Esophagus squamous epithelium (tissue), 4 donors: ENCODE results near the gene AGAP5.

Source experiments
- POLR2A ChIP-seq, 4 donors: fragments of 450-650 bp; IDR thresholded peaks; one replicate each; pipeline ENCODE4 v1.6.1; 2017; ENCODE audit warnings: antibody characterized with exemption in 4 of 4, mild to moderate bottlenecking in 4 of 4, moderate library complexity in 3 of 4
- TF ChIP-seq, protein P1 (sequence below), 6 experiments: fragments of 450-650 bp in 4 of 6; fragments of 200-600 bp in 2 of 6; sonication (generic) in 2 of 6; IDR thresholded peaks; one replicate each; pipeline ENCODE4 v1.5.1; 2016 to 2019; ENCODE audit warnings: antibody characterized with exemption in 6 of 6, mild to moderate bottlenecking in 4 of 6, moderate library complexity in 4 of 6

DNA sequence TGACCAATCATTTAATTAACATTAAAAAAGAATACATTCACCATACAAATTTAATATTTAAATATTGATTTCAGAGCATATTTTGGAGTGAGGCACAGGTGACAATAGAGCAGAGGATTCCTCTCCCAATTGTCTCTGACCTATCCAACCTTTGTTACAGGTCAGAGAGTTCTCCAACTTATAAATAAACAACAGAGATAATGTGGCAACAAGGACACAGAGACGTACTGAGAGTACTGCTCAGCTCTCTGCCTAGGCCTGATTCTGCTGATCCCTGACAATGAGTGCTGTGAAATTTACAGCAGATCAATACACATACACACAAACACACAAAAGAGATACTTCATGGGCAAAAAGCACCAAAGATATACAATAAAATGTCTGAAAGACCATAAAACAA is 18.3 kb upstream of the AGAP5 start:
- TF ChIP-seq, protein P1, sequence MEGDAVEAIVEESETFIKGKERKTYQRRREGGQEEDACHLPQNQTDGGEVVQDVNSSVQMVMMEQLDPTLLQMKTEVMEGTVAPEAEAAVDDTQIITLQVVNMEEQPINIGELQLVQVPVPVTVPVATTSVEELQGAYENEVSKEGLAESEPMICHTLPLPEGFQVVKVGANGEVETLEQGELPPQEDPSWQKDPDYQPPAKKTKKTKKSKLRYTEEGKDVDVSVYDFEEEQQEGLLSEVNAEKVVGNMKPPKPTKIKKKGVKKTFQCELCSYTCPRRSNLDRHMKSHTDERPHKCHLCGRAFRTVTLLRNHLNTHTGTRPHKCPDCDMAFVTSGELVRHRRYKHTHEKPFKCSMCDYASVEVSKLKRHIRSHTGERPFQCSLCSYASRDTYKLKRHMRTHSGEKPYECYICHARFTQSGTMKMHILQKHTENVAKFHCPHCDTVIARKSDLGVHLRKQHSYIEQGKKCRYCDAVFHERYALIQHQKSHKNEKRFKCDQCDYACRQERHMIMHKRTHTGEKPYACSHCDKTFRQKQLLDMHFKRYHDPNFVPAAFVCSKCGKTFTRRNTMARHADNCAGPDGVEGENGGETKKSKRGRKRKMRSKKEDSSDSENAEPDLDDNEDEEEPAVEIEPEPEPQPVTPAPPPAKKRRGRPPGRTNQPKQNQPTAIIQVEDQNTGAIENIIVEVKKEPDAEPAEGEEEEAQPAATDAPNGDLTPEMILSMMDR (IDR thresholded peaks at IDR 0.05) = no peak
- TF ChIP-seq POLR2A (IDR thresholded peaks at IDR 0.05) = no peak
